Caco-2 (cell line): Measurements from ENCODE around the gene APEH. TPM values are rescaled to one million over a fixed set of nuclear protein-coding genes. Genes with fewer than 3 reads are reported as not detected.
A peak's percentile ranks its signal among the peaks of the same experiment; 100 is the strongest.

Experiments
- BruUV-seq: library from RNA; stranded (reverse); fragments of 400-500 nt; replicated peaks from 2 replicates; lab custom pipeline; 2021; lab: Mats Ljungman, UMichigan
- CTCF ChIA-PET: fragments of 300-600 bp; sonication (Branson Sonifier 250); formaldehyde crosslinking; loops from one replicate; lab custom pipeline; 2022; ENCODE audit warnings: antibody characterized with exemption; lab: Charles Lee
- POLR2A ChIA-PET: fragments of 300-600 bp; sonication (Branson Sonifier 250); formaldehyde crosslinking; loops from one replicate; lab custom pipeline; 2022; ENCODE audit warnings: antibody characterized with exemption; lab: Charles Lee
- DNase-seq, 2 experiments: peaks; one replicate each; pipeline versions ENCODE4 v3.0.0 to v3.0.0-alpha.2; 2020 to 2022
- H3K27me3 ChIP-seq: replicated peaks from 2 replicates; pipeline ENCODE4 v1.6.0; 2011; ENCODE audit warnings: low read length; ENCODE audit not compliant: control insufficient read depth, insufficient read depth
- H3K36me3 ChIP-seq: 2 replicates; pipeline ENCODE4 v1.5.1; 2011; ENCODE audit warnings: low read length; ENCODE audit not compliant: control insufficient read depth, insufficient read depth
- H3K4me1 ChIP-seq: fragments of 250-450 bp; sonication (Bioruptor Pico); 2 replicates; pipeline ENCODE4 v1.5.1; 2020; ENCODE audit warnings: mild to moderate bottlenecking
- H3K4me3 ChIP-seq: 2 replicates; pipeline ENCODE4 v1.5.1; 2011; ENCODE audit warnings: low read depth, mild to moderate bottlenecking, control low read depth, low read length
- H3K9me3 ChIP-seq: fragments of 250-450 bp; sonication (Bioruptor Pico); 2 replicates; pipeline ENCODE4 v1.5.1; 2020; ENCODE audit warnings: mild to moderate bottlenecking, moderate library complexity
- H3K27ac Mint-ChIP-seq: one replicate; pipeline ENCODE4 v1.8.0; 2022; ENCODE audit warnings: mixed read lengths; ENCODE audit not compliant: unreplicated experiment
- H3K27me3 Mint-ChIP-seq: one replicate; pipeline ENCODE4 v1.8.0; 2022; ENCODE audit warnings: mixed read lengths; ENCODE audit not compliant: insufficient read depth, unreplicated experiment
- H3K36me3 Mint-ChIP-seq: one replicate; pipeline ENCODE4 v1.8.0; 2022; ENCODE audit warnings: mild to moderate bottlenecking, mixed read lengths; ENCODE audit not compliant: insufficient read depth, unreplicated experiment
- H3K4me1 Mint-ChIP-seq: one replicate; pipeline ENCODE4 v1.8.0; 2022; ENCODE audit warnings: low read depth, mixed read lengths; ENCODE audit not compliant: unreplicated experiment
- H3K4me3 Mint-ChIP-seq: one replicate; pipeline ENCODE4 v1.8.0; 2022; ENCODE audit warnings: mild to moderate bottlenecking, moderate library complexity, mixed read lengths; ENCODE audit not compliant: unreplicated experiment
- H3K9me3 Mint-ChIP-seq: one replicate; pipeline ENCODE4 v1.8.0; 2022; ENCODE audit warnings: mixed read lengths; ENCODE audit not compliant: unreplicated experiment
- CTCF ChIP-seq, 2 experiments: fragments of 200-600 bp in 1 of 2; IDR thresholded peaks; 1 replicate in 1 of 2; 2 replicates in 1 of 2; pipeline versions ENCODE4 v1.5.1 to v1.8.0; 2011 to 2022; ENCODE audit warnings: antibody characterized with exemption in 1 of 2, control low read depth in 1 of 2, inconsistent platforms in 1 of 2, low read depth in 1 of 2, low read length in 1 of 2, mild to moderate bottlenecking in 1 of 2, moderate library complexity in 1 of 2; ENCODE audit not compliant: insufficient read depth in 1 of 2, severe bottlenecking in 1 of 2, unreplicated experiment in 1 of 2
- intact Hi-C: fragments of 100-400 bp; cut with micrococcal nuclease; formaldehyde crosslinking; loops from one replicate; pipeline ENCODE4 v1.10.0; 2022; ENCODE audit not compliant: unreplicated experiment
- total RNA-seq: library from RNA; stranded (reverse); gene quantifications from 2 replicates; pipeline ENCODE4 v1.2.3, GENCODE V29; 2022

Gene APEH
- total RNA-seq, 1 experiment from 2014 or later = 236 TPM

GRCh38 chr3:49703443-49703927 is 29.3 kb downstream of the APEH start:
- Mint-ChIP-seq H3K9me3 (no peaks in the 10 kb centered on the region), H3K27me3 (no peaks in the 10 kb centered on the region), H3K4me3 (no peak overlapping the region), H3K4me1 (no peaks in the 10 kb centered on the region), H3K27ac (no peak overlapping the region), H3K36me3 (peaks cover 5% of the 10 kb centered on the region)
- H3K4me3 ChIP-seq = no peak overlapping the region
- no peaks in the 10 kb centered on the region for H3K9me3 ChIP-seq
- TF ChIP-seq CTCF (IDR thresholded peaks at IDR 0.05; ENCODE audit: insufficient read depth in 1 of 2, low read depth in 1 of 2, low read length in 1 of 2, severe bottlenecking in 1 of 2, unreplicated experiment in 1 of 2) = peak; percentile 71 to 87
- intact Hi-C loops = loop anchor here (1.0 to 5.0 kb wide), 2 partner anchors 136 to 204 kb away; no protein-coding TSS in a partner anchor
- POLR2A ChIA-PET = no interaction called here
- H3K36me3 ChIP-seq = no peaks in the 10 kb centered on the region; the same call in 1 of the 2 replicates
- no peaks in the 10 kb centered on the region for H3K4me1 ChIP-seq
- H3K27me3 ChIP-seq = no peaks in the 10 kb centered on the region
- peak; percentile 67 to 72 for DNase-seq
- no TSS peak for BruUV-seq
- CTCF ChIA-PET = interaction anchor here (0.6 to 1.1 kb wide), 3 partner anchors 9 to 164 kb away, joined by 3 to 4 read pairs (median 3); no protein-coding TSS in a partner anchor

- TF ChIP-seq CTCF (IDR thresholded peaks at IDR 0.05; ENCODE audit: insufficient read depth in 1 of 2, low read depth in 1 of 2, low read length in 1 of 2, severe bottlenecking in 1 of 2, unreplicated experiment in 1 of 2) = no peak
- no peak for DNase-seq
- H3K9me3 Mint-ChIP-seq = no peaks in the 10 kb centered on the region
- H3K36me3 ChIP-seq = no peaks in the 10 kb centered on the region; the same call in 1 of the 2 replicates
- no peak overlapping the region for H3K4me3 ChIP-seq
- ChIA-PET POLR2A (no interaction called here), CTCF (no interaction called here)
- no peaks in the 10 kb centered on the region for H3K27me3 ChIP-seq
- no TSS peak for BruUV-seq
- H3K4me1 ChIP-seq = no peaks in the 10 kb centered on the region
- H3K4me1 Mint-ChIP-seq = no peaks in the 10 kb centered on the region
- no peak overlapping the region for H3K4me3 Mint-ChIP-seq
- H3K27me3 Mint-ChIP-seq = no peaks in the 10 kb centered on the region
- no peaks in the 10 kb centered on the region for H3K9me3 ChIP-seq
- H3K36me3 Mint-ChIP-seq = peaks cover 5% of the 10 kb centered on the region
- intact Hi-C loops = loop anchor here (1.0 to 5.0 kb wide), 2 partner anchors 135 to 203 kb away; no protein-coding TSS in a partner anchor
- no peak overlapping the region for H3K27ac Mint-ChIP-seq
These were observed 29.8 kb downstream of the APEH start for GRCh38 chr3:49703956-49704355.

- Mint-ChIP-seq H3K27ac (no peak overlapping the region), H3K4me3 (no peak overlapping the region), H3K4me1 (no peaks in the 10 kb centered on the region), H3K9me3 (no peaks in the 10 kb centered on the region), H3K27me3 (no peaks in the 10 kb centered on the region), H3K36me3 (peaks cover 5% of the 10 kb centered on the region)
- intact Hi-C loops = loop anchor here (5.0 kb wide), 1 partner anchor 203 kb away; no protein-coding TSS in a partner anchor
- no peak for TF ChIP-seq CTCF (IDR thresholded peaks at IDR 0.05; ENCODE audit: insufficient read depth in 1 of 2, low read depth in 1 of 2, low read length in 1 of 2, severe bottlenecking in 1 of 2, unreplicated experiment in 1 of 2)
- BruUV-seq = no TSS peak
- H3K4me3 ChIP-seq = no peak overlapping the region
- no peaks in the 10 kb centered on the region for H3K4me1 ChIP-seq
- no peak for DNase-seq
- H3K27me3 ChIP-seq = no peaks in the 10 kb centered on the region
- CTCF ChIA-PET = interaction anchor here (0.6 kb wide), 1 partner anchor 293 kb away, joined by 3 read pairs; the partner anchor contains the start of gene RHOA
- no peaks in the 10 kb centered on the region for H3K9me3 ChIP-seq
- POLR2A ChIA-PET = no interaction called here
- H3K36me3 ChIP-seq = no peaks in the 10 kb centered on the region; the same call in 1 of the 2 replicates
These were observed 30.5 kb downstream of the APEH start for GRCh38 chr3:49704629-49705028.
